VCaP (cell line): ENCODE results near the gene RAB10.
"Not testable (repeated sequence)": the region's sequence is repeated elsewhere in the genome, so short reads cannot be mapped to it uniquely, and the experiment has no call there.

Experiments used
- H3K27ac ChIP-seq: fragments of 450-650 bp; 2 replicates; pipeline ENCODE4 v1.5.1; 2017
- CTCF ChIP-seq: fragments of 450-650 bp; conservative IDR thresholded peaks from 2 replicates; pipeline ENCODE4 v1.5.1; 2017; ENCODE audit warnings: mild to moderate bottlenecking, moderate library complexity

The RAB10 gene

GRCh38 chr2:26017464-26018183 is 16.3 kb upstream of the RAB10 start:
- no peak for TF ChIP-seq CTCF
- peak overlapping the region; percentile 25; the same call in 1 of the 2 replicates for H3K27ac ChIP-seq

DNA sequence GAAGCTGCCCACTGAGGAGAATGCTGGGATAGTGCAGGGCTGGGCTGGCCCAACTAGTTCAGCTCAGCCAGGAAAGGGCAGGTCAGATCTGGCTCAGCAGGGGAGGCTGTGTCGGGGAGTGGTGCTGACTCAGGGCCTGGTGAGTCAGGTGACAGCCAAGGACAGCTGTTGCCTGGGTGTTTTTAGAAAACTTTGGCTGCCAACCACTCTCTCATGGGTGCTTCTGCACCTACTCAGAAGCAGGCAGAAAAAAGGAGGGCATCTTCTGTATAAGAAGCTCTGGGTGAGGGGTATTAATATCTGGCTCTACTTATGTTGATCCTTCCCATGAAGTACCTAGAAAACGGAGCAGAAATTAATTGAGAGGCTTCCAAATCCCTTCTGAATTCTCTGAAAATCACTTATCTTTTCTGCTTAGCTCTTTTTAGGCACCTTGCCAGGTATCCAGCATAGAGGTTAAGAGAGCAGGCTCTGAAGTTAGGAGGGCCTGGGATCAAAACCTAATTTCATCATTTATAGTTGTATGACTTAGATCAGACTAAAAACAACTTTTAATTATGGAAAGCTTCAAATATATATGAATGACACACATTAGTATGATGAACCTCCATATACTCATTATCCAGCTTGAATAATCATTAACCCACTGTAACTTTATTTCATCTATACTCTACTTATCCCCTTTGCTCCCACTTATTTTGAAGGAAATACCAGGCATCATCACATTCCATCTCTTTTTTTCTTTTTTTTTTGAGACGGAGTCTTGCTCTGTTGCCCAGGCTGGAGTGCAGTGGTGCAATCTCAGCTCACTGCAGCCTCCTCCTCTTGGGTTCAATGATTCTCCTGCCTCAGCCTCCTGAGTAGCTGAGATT is 15.5 kb upstream of the RAB10 start:
- peak overlapping the region; percentile 25; the same call in 1 of the 2 replicates for H3K27ac ChIP-seq
- TF ChIP-seq CTCF: no peak

- no peak for TF ChIP-seq CTCF
- H3K27ac ChIP-seq: no peak overlapping the region
Observed at GRCh38 chr2:26020231-26020640, 13.6 kb upstream of the RAB10 start.

DNA sequence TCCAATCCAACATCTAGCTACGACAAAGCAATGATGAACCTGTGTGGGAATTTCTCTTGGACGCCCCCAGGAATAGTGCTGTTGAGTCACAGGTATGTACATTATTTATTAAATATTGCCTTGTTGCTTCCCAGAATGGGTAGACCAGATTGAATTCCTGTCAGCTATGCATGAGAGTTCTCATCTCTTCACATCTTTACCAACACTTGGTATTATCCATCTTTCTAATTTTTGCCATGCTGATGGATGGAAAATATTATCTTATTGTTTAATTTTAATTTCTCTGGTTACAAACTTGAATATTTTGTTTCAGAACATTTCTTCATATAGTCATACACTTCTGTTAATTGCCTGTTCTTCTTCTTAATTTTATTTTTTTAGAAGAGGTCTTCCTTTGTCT is 9.6 kb upstream of the RAB10 start:
- no peak overlapping the region for H3K27ac ChIP-seq
- no peak for TF ChIP-seq CTCF

DNA sequence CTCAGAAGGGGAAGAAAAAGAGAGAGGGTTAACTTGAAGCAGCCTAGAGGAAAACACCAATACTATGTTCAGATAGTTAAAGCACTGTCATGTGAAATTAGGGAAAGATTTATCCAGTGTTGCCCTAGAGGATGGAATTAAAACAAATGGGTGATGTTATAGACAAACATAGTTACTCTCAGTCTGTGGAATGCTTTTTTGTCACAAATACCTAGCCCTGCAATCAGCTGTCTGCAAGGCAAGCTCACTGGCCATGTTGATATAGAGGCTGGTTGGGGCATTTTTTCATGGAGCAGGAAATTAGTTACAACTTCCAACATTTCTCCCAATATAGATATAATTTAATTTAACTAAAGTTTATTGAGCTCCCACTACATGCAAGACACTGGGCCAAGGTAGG is 8.4 kb upstream of the RAB10 start:
- no peak for TF ChIP-seq CTCF
- no peak overlapping the region for H3K27ac ChIP-seq

GRCh38 chr2:26028083-26028482 is 5.8 kb upstream of the RAB10 start:
- H3K27ac ChIP-seq: not testable (repeated sequence)

- H3K27ac ChIP-seq: peak overlapping the region; percentile 95
Observed at GRCh38 chr2:26032586-26033269, 1.2 kb upstream of the RAB10 start.

DNA sequence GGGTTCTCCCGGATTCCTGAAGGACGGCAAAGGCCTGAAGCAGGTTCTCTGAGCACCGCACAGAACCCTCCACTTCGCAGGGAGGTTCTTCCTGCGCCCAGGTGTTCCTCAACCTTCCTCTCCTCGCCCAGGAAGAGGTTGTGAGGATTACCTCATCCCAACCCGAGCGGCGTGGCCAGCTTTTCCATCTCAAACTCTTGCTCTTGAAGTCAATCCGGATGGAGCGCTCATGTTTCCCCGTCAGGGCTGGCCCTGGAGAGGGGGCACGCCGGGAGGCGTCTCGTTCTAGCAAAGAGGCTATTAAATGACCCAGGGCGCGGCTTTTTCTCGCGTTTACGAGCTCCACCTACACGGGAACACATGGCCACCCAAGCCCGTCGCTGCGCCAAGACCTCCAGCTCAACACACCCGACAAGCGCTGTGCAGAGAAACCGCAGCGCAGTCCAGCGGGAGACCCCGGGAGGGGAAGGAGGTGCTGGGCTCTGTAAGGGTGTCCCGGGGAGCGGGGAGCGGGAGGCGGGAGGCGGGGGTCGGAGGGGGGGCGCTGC is 540 bp upstream of the RAB10 start:
- H3K27ac ChIP-seq: peak overlapping the region; percentile 95
- TF ChIP-seq CTCF: no peak
